SIG-M5 treated with dmso at 0.1 percent for 504 hours (cell line): ENCODE data around the gene LDB2.

Experiments used
- DNase-seq: peaks from one replicate; lab custom pipeline; 2025; ENCODE audit not compliant: unreplicated experiment; lab: John Stamatoyannopoulos, UW

The LDB2 gene

GRCh38 chr4:16505726-16506125 is 392.7 kb downstream of the LDB2 start:
- DNase-seq: no peak

GRCh38 chr4:16505267-16505666 is 393.2 kb downstream of the LDB2 start:
- DNase-seq: no peak

GRCh38 chr4:16503421-16504100 is 394.9 kb downstream of the LDB2 start:
- DNase-seq: no peak

GRCh38 chr4:16498978-16499377 is 399.5 kb downstream of the LDB2 start:
- DNase-seq: no peak

GRCh38 chr4:16496501-16496900 is 401.9 kb downstream of the LDB2 start:
- no peak for DNase-seq

- no peak for DNase-seq
Measured at GRCh38 chr4:16492872-16493271, 405.6 kb downstream of the LDB2 start.

GRCh38 chr4:16489226-16489625 is 409.2 kb downstream of the LDB2 start:
- DNase-seq: no peak

- DNase-seq: no peak
Measured at GRCh38 chr4:16488084-16488483, 410.4 kb downstream of the LDB2 start.

- DNase-seq: no peak
Measured at GRCh38 chr4:16484711-16485110, 413.7 kb downstream of the LDB2 start.

- no peak for DNase-seq
Measured at GRCh38 chr4:16483540-16483939, 414.9 kb downstream of the LDB2 start.

- DNase-seq: no peak
Measured at GRCh38 chr4:16480011-16480410, 418.4 kb downstream of the LDB2 start.

- no peak for DNase-seq
Measured at GRCh38 chr4:16472537-16472936, 425.9 kb downstream of the LDB2 start.

GRCh38 chr4:16467061-16467460 is 431.4 kb downstream of the LDB2 start:
- no peak for DNase-seq

GRCh38 chr4:16466581-16466980 is 431.9 kb downstream of the LDB2 start:
- no peak for DNase-seq

GRCh38 chr4:16464651-16465050 is 433.8 kb downstream of the LDB2 start:
- DNase-seq: no peak

- no peak for DNase-seq
Measured at GRCh38 chr4:16462656-16463055, 435.8 kb downstream of the LDB2 start.

GRCh38 chr4:16461362-16461761 is 437.1 kb downstream of the LDB2 start:
- DNase-seq: no peak

GRCh38 chr4:16457944-16458343 is 440.5 kb downstream of the LDB2 start:
- DNase-seq: no peak
